IMR-90 (cell line): Measurements from ENCODE around the gene MBNL3. TPM values are rescaled to one million over a fixed set of nuclear protein-coding genes. Genes with fewer than 3 reads are reported as not detected.

Experiments used
- ATAC-seq: fragments of 200-7000 bp; cut with Tn5 transposase; 2 replicates; pipeline ENCODE4 v1.9.1; 2020; ENCODE audit warnings: low read depth, mild to moderate bottlenecking, moderate library complexity
- BruUV-seq: library from RNA; stranded (reverse); fragments of 400-500 nt; replicated peaks from 2 replicates; lab custom pipeline; 2021; lab: Mats Ljungman, UMichigan
- CTCF ChIA-PET: fragments of 300-600 bp; formaldehyde crosslinking; extraction: SDS; loops from one replicate; lab custom pipeline; 2021; ENCODE audit warnings: antibody characterized with exemption; lab: Yijun Ruan, JAX
- POLR2A ChIA-PET: fragments of 300-600 bp; sonication (Branson Sonifier 250); formaldehyde crosslinking; loops from one replicate; lab custom pipeline; 2022; ENCODE audit warnings: antibody characterized with exemption; ENCODE audit not compliant: unreplicated experiment; lab: Charles Lee
- DNase-seq: peaks from one replicate; pipeline ENCODE4 v3.0.0; 2013
- H2AFZ ChIP-seq: replicated peaks from 2 replicates; pipeline ENCODE3; 2013; ENCODE audit warnings: low read length, mild to moderate bottlenecking; ENCODE audit not compliant: poor library complexity
- H2AK5ac ChIP-seq: 2 replicates; pipeline ENCODE4 v1.6.1; 2013; ENCODE audit warnings: low read depth, low read length, inconsistent platforms
- H2AK9ac ChIP-seq: replicated peaks from 2 replicates; pipeline ENCODE3; 2013; ENCODE audit warnings: mild to moderate bottlenecking, low read depth, low read length, moderate library complexity; ENCODE audit not compliant: poor library complexity
- H2BK120ac ChIP-seq: 2 replicates; pipeline ENCODE4 v1.6.1; 2013; ENCODE audit warnings: low read depth, low read length, inconsistent platforms
- H2BK15ac ChIP-seq: 3 replicates; pipeline ENCODE4 v1.6.1; 2013; ENCODE audit warnings: low read depth, low read length, inconsistent platforms
- H2BK20ac ChIP-seq: 2 replicates; pipeline ENCODE4 v1.6.1; 2013; ENCODE audit warnings: low read depth, mild to moderate bottlenecking, inconsistent platforms, low read length, moderate library complexity
- H2BK5ac ChIP-seq: 2 replicates; pipeline ENCODE4 v1.6.1; 2013; ENCODE audit warnings: mild to moderate bottlenecking, low read depth, low read length, inconsistent platforms; ENCODE audit not compliant: poor library complexity, severe bottlenecking
- H3K14ac ChIP-seq: replicated peaks from 2 replicates; pipeline ENCODE4 v1.6.1; 2013; ENCODE audit warnings: low read depth, low read length, inconsistent platforms
- H3K18ac ChIP-seq: 2 replicates; pipeline ENCODE4 v1.6.1; 2013; ENCODE audit warnings: low read depth, low read length, control low read depth
- H3K23ac ChIP-seq: 2 replicates; pipeline ENCODE4 v1.6.1; 2013; ENCODE audit warnings: low read depth, low read length, inconsistent platforms
- H3K27ac ChIP-seq: 2 replicates; pipeline ENCODE4 v1.5.1; 2013; ENCODE audit warnings: mild to moderate bottlenecking, control low read depth, low read length; ENCODE audit not compliant: insufficient read depth
- H3K27me3 ChIP-seq: 2 replicates; pipeline ENCODE4 v1.6.1; 2013; ENCODE audit warnings: low read length; ENCODE audit not compliant: control insufficient read depth, insufficient read depth
- H3K36me3 ChIP-seq: 2 replicates; pipeline ENCODE4 v1.6.1; 2013; ENCODE audit warnings: low read length, mixed read lengths; ENCODE audit not compliant: control insufficient read depth, insufficient read depth
- H3K4ac ChIP-seq: 2 replicates; pipeline ENCODE4 v1.6.1; 2013; ENCODE audit warnings: low read depth, low read length, inconsistent platforms
- H3K4me1 ChIP-seq: 2 replicates; pipeline ENCODE4 v1.6.1; 2013; ENCODE audit warnings: low read length, mixed read lengths; ENCODE audit not compliant: control insufficient read depth, insufficient read depth
- H3K4me2 ChIP-seq: 2 replicates; pipeline ENCODE4 v1.6.1; 2013; ENCODE audit warnings: low read depth, mild to moderate bottlenecking, control low read depth, low read length, moderate library complexity
- H3K4me3 ChIP-seq: 2 replicates; pipeline ENCODE4 v1.5.1; 2013; ENCODE audit warnings: low read depth, mild to moderate bottlenecking, control low read depth, low read length, moderate library complexity; ENCODE audit not compliant: insufficient read depth
- H3K56ac ChIP-seq: 2 replicates; pipeline ENCODE4 v1.6.1; 2013; ENCODE audit warnings: low read length, inconsistent platforms; ENCODE audit not compliant: insufficient read depth; ENCODE audit errors: extremely low read depth
- H3K79me1 ChIP-seq, 2 experiments: 2 replicates each; pipeline ENCODE4 v1.6.1; 2013; ENCODE audit warnings: low read length in 2 of 2, inconsistent platforms in 1 of 2, low read depth in 1 of 2
- H3K9ac ChIP-seq: 2 replicates; pipeline ENCODE4 v1.6.1; 2013; ENCODE audit warnings: low read depth, low read length, control low read depth
- H3K9me1 ChIP-seq: 2 replicates; pipeline ENCODE4 v1.6.1; 2013; ENCODE audit warnings: low read length, inconsistent platforms; ENCODE audit not compliant: insufficient read depth
- H3K9me3 ChIP-seq: 2 replicates; pipeline ENCODE4 v1.6.1; 2013; ENCODE audit warnings: low read length; ENCODE audit not compliant: control insufficient read depth, insufficient read depth
- H4K20me1 ChIP-seq: 2 replicates; pipeline ENCODE4 v1.6.1; 2013; ENCODE audit warnings: low read length, inconsistent platforms; ENCODE audit not compliant: insufficient read depth
- H4K5ac ChIP-seq: 2 replicates; pipeline ENCODE4 v1.6.1; 2013; ENCODE audit warnings: mild to moderate bottlenecking, low read depth, low read length, control low read depth
- H4K8ac ChIP-seq, 2 experiments: 2 replicates each; pipeline ENCODE4 v1.6.1; 2013; ENCODE audit warnings: low read depth in 2 of 2, low read length in 2 of 2, control low read depth in 1 of 2, inconsistent platforms in 1 of 2
- H4K91ac ChIP-seq: 2 replicates; pipeline ENCODE4 v1.6.1; 2013; ENCODE audit warnings: low read depth, low read length, inconsistent platforms; ENCODE audit not compliant: insufficient read depth
- CEBPB ChIP-seq: IDR thresholded peaks from 2 replicates; pipeline ENCODE4 v1.6.1; 2012; ENCODE audit warnings: low read depth, low read length, improper control_type of control experiment
- CHD1 ChIP-seq: IDR thresholded peaks from 2 replicates; pipeline ENCODE4 v1.6.1; 2012; ENCODE audit warnings: low read depth, low read length, improper control_type of control experiment
- ELK1 ChIP-seq: fragments of 150-350 bp; IDR thresholded peaks from 2 replicates; pipeline ENCODE4 v1.6.1; 2016; ENCODE audit warnings: low read depth, mild to moderate bottlenecking, low read length, moderate library complexity, borderline replicate concordance
- FOS ChIP-seq: fragments of 150-350 bp; IDR thresholded peaks from 2 replicates; pipeline ENCODE4 v1.6.1; 2016; ENCODE audit warnings: low read depth, low read length
- MAZ ChIP-seq: IDR thresholded peaks from 2 replicates; pipeline ENCODE4 v1.6.1; 2012; ENCODE audit warnings: low read depth, mild to moderate bottlenecking, low read length, improper control_type of control experiment, moderate library complexity, borderline replicate concordance
- MXI1 ChIP-seq: IDR thresholded peaks from 2 replicates; pipeline ENCODE4 v1.6.1; 2012; ENCODE audit warnings: low read depth, mild to moderate bottlenecking, low read length, moderate library complexity, borderline replicate concordance
- NFE2L2 ChIP-seq: fragments of 150-350 bp; IDR thresholded peaks from 2 replicates; pipeline ENCODE4 v1.6.1; 2016; ENCODE audit warnings: low read depth, mild to moderate bottlenecking, low read length
- POLR2A ChIP-seq: IDR thresholded peaks from 2 replicates; pipeline ENCODE4 v1.6.1; 2012; ENCODE audit warnings: mild to moderate bottlenecking, low read depth, low read length
- RAD21 ChIP-seq: IDR thresholded peaks from 2 replicates; pipeline ENCODE4 v1.6.1; 2012; ENCODE audit warnings: low read length, improper control_type of control experiment
- RCOR1 ChIP-seq: IDR thresholded peaks from 2 replicates; pipeline ENCODE4 v1.6.1; 2012; ENCODE audit warnings: mild to moderate bottlenecking, low read length, improper control_type of control experiment; ENCODE audit not compliant: insufficient replicate concordance
- RFX5 ChIP-seq: IDR thresholded peaks from 2 replicates; pipeline ENCODE4 v1.8.0; 2012; ENCODE audit warnings: low read depth, mild to moderate bottlenecking, low read length, moderate library complexity
- SMC3 ChIP-seq: fragments of 150-350 bp; IDR thresholded peaks from 2 replicates; pipeline ENCODE4 v1.6.1; 2016; ENCODE audit warnings: low read depth, mild to moderate bottlenecking, antibody characterized with exemption, low read length, moderate library complexity
- WGBS, 2 experiments: methylation state at CpG; one replicate each; pipeline versions ENCODE4 v1.1.5 to v1.1.7; 2013; ENCODE audit warnings: missing lambda C conversion rate in 2 of 2; ENCODE audit not compliant: insufficient read length in 1 of 2; ENCODE audit errors: extremely low coverage in 2 of 2; 5-methylcytosine and 5-hydroxymethylcytosine counted together
- dilution Hi-C: fragments of 300-500 bp; cut with HindIII; formaldehyde crosslinking; loops from one replicate; pipeline ENCODE4 v1.14.3; 2018; ENCODE audit warnings: low sequenced_read_pairs; ENCODE audit not compliant: unreplicated experiment
- in situ Hi-C: fragments of 300-500 bp; cut with MboI; formaldehyde crosslinking; loops from 3 replicates; pipeline ENCODE4 v1.14.3; 2019; ENCODE audit warnings: low sequenced_read_pairs, inconsistent platforms, mixed read lengths
- intact Hi-C: fragments of 100-400 bp; cut with micrococcal nuclease; formaldehyde crosslinking; loops from 2 replicates; pipeline ENCODE4 v1.10.0; 2022
- polyA plus RNA-seq, 3 experiments: library from polyadenylated mRNA; depleted of rRNA; stranded (reverse); fragments of >200 nt; gene quantifications; 2 replicates each; pipeline ENCODE4 v1.2.3, GENCODE V29; 2012; ENCODE audit warnings: low replicate concordance in 1 of 3
- total RNA-seq: library from RNA; depleted of rRNA; stranded (reverse); fragments of >200 nt; gene quantifications from 2 replicates; pipeline ENCODE4 v1.2.3, GENCODE V29; 2012

MBNL3 gene
- total and polyA plus RNA-seq, 2 of the 4 experiments (the other 2 are of a cell fraction), result 0.32 to 1.1 TPM

GRCh38 chrX:132520792-132521191 is 32.0 kb upstream of the MBNL3 start:
- Histone ChIP-seq H2BK20ac (no peak overlapping the region), H3K27me3 (no peaks in the 10 kb centered on the region), H3K79me1 (no peaks in the 10 kb centered on the region), H2AK9ac (no peak overlapping the region), H4K5ac (no peak overlapping the region), H2AK5ac (no peak overlapping the region), H3K9me1 (no peaks in the 10 kb centered on the region), H2AFZ (no peak overlapping the region), H3K9me3 (no peaks in the 10 kb centered on the region), H3K4me3 (no peak overlapping the region), H3K36me3 (no peaks in the 10 kb centered on the region), H3K4me2 (no peak overlapping the region), H3K4ac (no peak overlapping the region), H2BK120ac (no peak overlapping the region), H3K9ac (no peak overlapping the region), H4K8ac (no peak overlapping the region), H4K91ac (no peak overlapping the region), H3K18ac (no peak overlapping the region), H3K23ac (no peak overlapping the region), H3K56ac (no peak overlapping the region), H2BK5ac (no peak overlapping the region), H3K4me1 (no peaks in the 10 kb centered on the region), H3K14ac (no peak overlapping the region), H3K27ac (no peak overlapping the region), H4K20me1 (no peaks in the 10 kb centered on the region), H2BK15ac (no peak overlapping the region)
- no CpG with 5 or more reads among the region's 1 CpG for WGBS, 2 experiments
- CTCF ChIA-PET, result no interaction called here
- dilution Hi-C loops (no loop called here), in situ Hi-C loops (no loop called here), intact Hi-C loops (no loop called here)
- no peak for DNase-seq
- TF ChIP-seq RFX5 (no peak), SMC3 (no peak), RCOR1 (no peak), RAD21 (no peak), ELK1 (no peak), CEBPB (no peak), POLR2A (no peak), MXI1 (no peak), FOS (no peak), CHD1 (no peak), MAZ (no peak), NFE2L2 (no peak)
- no TSS peak for BruUV-seq
- POLR2A ChIA-PET, result no interaction called here
- no peak for ATAC-seq
